ENCODE measurements around the gene EFHC2.

- no peak for TF ChIP-seq CTCF (conservative IDR thresholded peaks at IDR 0.05 in 1 of 2, IDR thresholded peaks at IDR 0.05 in 1 of 2; ENCODE audit: low read depth in 1 of 2, low read length in 2 of 2)
- no peak for TF ChIP-seq EZH2 (IDR thresholded peaks at IDR 0.05; ENCODE audit: low read length, missing control alignments)
These were observed 101.9 kb downstream of the EFHC2 start for GRCh38 chrX:44241546-44241945.
